SK-N-SH (cell line): ENCODE data around the gene TPPP. TPM values are rescaled to one million over a fixed set of nuclear protein-coding genes. Genes with fewer than 3 reads are reported as not detected.

Experiments
- CTCF ChIA-PET: fragments of 300-600, 350-600 bp; formaldehyde crosslinking; extraction: SDS; loops from one replicate; lab custom pipeline; 2021; lab: Yijun Ruan, JAX
- POLR2A ChIA-PET: fragments of 350-600 bp; sonication (Branson Sonifier 250); formaldehyde crosslinking; extraction: SDS; loops from one replicate; lab custom pipeline; 2020; ENCODE audit warnings: antibody characterized with exemption, inconsistent platforms; lab: Yijun Ruan, JAX
- DNase-seq: peaks from one replicate; pipeline ENCODE4 v3.0.0; 2012
- H2AFZ ChIP-seq: fragments of 200-600 bp; sonication (generic); 2 replicates; pipeline ENCODE4 v1.8.1; 2016; ENCODE audit warnings: antibody characterized with exemption, mild to moderate bottlenecking, low read depth
- H3F3A ChIP-seq: fragments of 200-600 bp; sonication (generic); replicated peaks from 2 replicates; pipeline ENCODE3; 2016; ENCODE audit warnings: antibody characterized with exemption, mild to moderate bottlenecking; ENCODE audit not compliant: insufficient read depth
- H3K27ac ChIP-seq, 2 experiments: fragments of 200-500 bp in 1 of 2; fragments of 200-600 bp in 1 of 2; sonication (Bioruptor generic) in 1 of 2; sonication (generic), shearing (Covaris generic) in 1 of 2; 2 replicates each; pipeline versions ENCODE4 v1.5.1 to v1.6.1; 2014 to 2016; ENCODE audit warnings: low read depth in 2 of 2, inconsistent platforms in 1 of 2, low read length in 1 of 2, mild to moderate bottlenecking in 1 of 2, mixed read lengths in 1 of 2
- H3K27me3 ChIP-seq: fragments of 200-600 bp; sonication (generic), shearing (Covaris generic); 2 replicates; pipeline ENCODE4 v1.6.1; 2016; ENCODE audit warnings: mixed run types; ENCODE audit not compliant: insufficient read depth
- H3K36me3 ChIP-seq, 2 experiments: fragments of 200-500 bp in 1 of 2; fragments of 200-600 bp in 1 of 2; sonication (Bioruptor generic) in 1 of 2; sonication (generic) in 1 of 2; replicated peaks in 1 of 2; 2 replicates each; pipeline versions ENCODE3 to v1.5.1; 2014 to 2016; ENCODE audit warnings: low read length in 1 of 2, mild to moderate bottlenecking in 1 of 2; ENCODE audit not compliant: insufficient read depth in 2 of 2, control insufficient read depth in 1 of 2
- H3K4me1 ChIP-seq, 2 experiments: fragments of 200-500 bp in 1 of 2; fragments of 200-600 bp in 1 of 2; sonication (Bioruptor generic) in 1 of 2; sonication (generic), shearing (Covaris generic) in 1 of 2; 2 replicates each; pipeline versions ENCODE4 v1.5.1 to v1.6.1; 2014 to 2016; ENCODE audit warnings: low read depth in 1 of 2, low read length in 1 of 2, mixed run types in 1 of 2; ENCODE audit not compliant: insufficient read depth in 2 of 2, control insufficient read depth in 1 of 2
- H3K4me2 ChIP-seq: fragments of 200-600 bp; sonication (generic), shearing (Covaris generic); 2 replicates; pipeline ENCODE4 v1.6.1; 2017; ENCODE audit warnings: mixed run types
- H3K4me3 ChIP-seq, 2 experiments: fragments of 200-500 bp in 1 of 2; fragments of 200-600 bp in 1 of 2; sonication (Bioruptor generic) in 1 of 2; sonication (generic), shearing (Covaris generic) in 1 of 2; 2 replicates each; pipeline versions ENCODE4 v1.5.1 to v1.8.1; 2014 to 2016; ENCODE audit warnings: low read depth in 2 of 2, inconsistent platforms in 1 of 2, low read length in 1 of 2, mild to moderate bottlenecking in 1 of 2, mixed read lengths in 1 of 2, moderate library complexity in 1 of 2
- H3K79me2 ChIP-seq: fragments of 200-600 bp; sonication (generic); 2 replicates; pipeline ENCODE4 v1.8.1; 2017; ENCODE audit warnings: mild to moderate bottlenecking; ENCODE audit not compliant: insufficient read depth
- H3K9ac ChIP-seq: fragments of 200-600 bp; sonication (generic); 2 replicates; pipeline ENCODE4 v1.6.1; 2017; ENCODE audit warnings: mixed run types
- H3K9me2 ChIP-seq: fragments of 200-600 bp; sonication (generic); 2 replicates; pipeline ENCODE4 v1.6.1; 2017; ENCODE audit warnings: mixed run types
- H3K9me3 ChIP-seq: fragments of 200-600 bp; sonication (generic); 2 replicates; pipeline ENCODE4 v1.6.1; 2017; ENCODE audit warnings: mixed run types, mild to moderate bottlenecking, moderate library complexity
- H4K20me1 ChIP-seq: fragments of 200-600 bp; sonication (generic); 2 replicates; pipeline ENCODE4 v1.6.1; 2017; ENCODE audit warnings: mild to moderate bottlenecking, mixed run types; ENCODE audit not compliant: insufficient read depth
- CTCF ChIP-seq: fragments of 200-600 bp; sonication (generic); IDR thresholded peaks from 2 replicates; pipeline ENCODE4 v1.6.1; 2017; ENCODE audit warnings: antibody characterized with exemption, mild to moderate bottlenecking, moderate library complexity
- EP300 ChIP-seq, 2 experiments: IDR thresholded peaks; 2 replicates each; pipeline versions ENCODE4 v1.4.0 to v1.6.1; 2012; ENCODE audit warnings: borderline replicate concordance in 1 of 2, low read depth in 1 of 2, low read length in 1 of 2
- EZH2phosphoT487 ChIP-seq: fragments of 200-600 bp; sonication (generic); IDR thresholded peaks from 2 replicates; pipeline ENCODE4 v1.6.1; 2017; ENCODE audit warnings: low read depth, mixed run types, mild to moderate bottlenecking, antibody characterized with exemption, moderate library complexity, borderline replicate concordance
- FOSL2 ChIP-seq: IDR thresholded peaks from 2 replicates; pipeline ENCODE4 v1.4.0; 2012; ENCODE audit warnings: low read depth, mild to moderate bottlenecking, moderate library complexity, borderline replicate concordance
- FOXJ3 ChIP-seq: sonication (generic); formaldehyde crosslinking; IDR thresholded peaks from 2 replicates; pipeline ENCODE4 v1.5.1; 2020; ENCODE audit warnings: mild to moderate bottlenecking, missing genetic modification reagents
- IRF3 ChIP-seq: fragments of 150-350 bp; IDR thresholded peaks from 2 replicates; pipeline ENCODE4 v1.6.1; 2016; ENCODE audit warnings: mild to moderate bottlenecking, low read depth, low read length
- MXI1 ChIP-seq: IDR thresholded peaks from 2 replicates; pipeline ENCODE4 v1.6.1; 2012; ENCODE audit warnings: mild to moderate bottlenecking, low read depth, low read length, improper control_type of control experiment
- NFIC ChIP-seq: IDR thresholded peaks from 2 replicates; pipeline ENCODE4 v1.4.0; 2012; ENCODE audit warnings: borderline replicate concordance
- POLR2AphosphoS5 ChIP-seq: IDR thresholded peaks from 2 replicates; pipeline ENCODE4 v1.6.1; 2012; ENCODE audit warnings: low read depth, low read length
- RCOR1 ChIP-seq: fragments of 150-350 bp; IDR thresholded peaks from 2 replicates; pipeline ENCODE4 v1.6.1; 2017; ENCODE audit warnings: antibody characterized with exemption, low read length
- RXRA ChIP-seq: IDR thresholded peaks from 2 replicates; pipeline ENCODE4 v1.4.0; 2012; ENCODE audit warnings: low read depth, mild to moderate bottlenecking, borderline replicate concordance
- SMC3 ChIP-seq: IDR thresholded peaks from 2 replicates; pipeline ENCODE4 v1.6.1; 2012; ENCODE audit warnings: low read depth, low read length, improper control_type of control experiment
- TCF12 ChIP-seq: IDR thresholded peaks from 2 replicates; pipeline ENCODE4 v1.4.0; 2012
- YY1 ChIP-seq: IDR thresholded peaks from 2 replicates; pipeline ENCODE4 v1.4.0; 2012; ENCODE audit warnings: low read depth, mild to moderate bottlenecking
- WGBS: methylation state at CpG from one replicate; pipeline ENCODE4 v1.1.6; 2017; ENCODE audit warnings: low lambda C conversion rate; 5-methylcytosine and 5-hydroxymethylcytosine counted together
- polyA plus RNA-seq, 3 experiments: library from polyadenylated mRNA; depleted of rRNA; stranded (reverse); fragments of >200 nt; gene quantifications; 2 replicates each; pipeline ENCODE4 v1.2.3, GENCODE V29; 2012

Gene TPPP
- polyA plus RNA-seq, 1 of the 3 experiments (the other 2 are of a cell fraction), result 0.05 TPM

DNA sequence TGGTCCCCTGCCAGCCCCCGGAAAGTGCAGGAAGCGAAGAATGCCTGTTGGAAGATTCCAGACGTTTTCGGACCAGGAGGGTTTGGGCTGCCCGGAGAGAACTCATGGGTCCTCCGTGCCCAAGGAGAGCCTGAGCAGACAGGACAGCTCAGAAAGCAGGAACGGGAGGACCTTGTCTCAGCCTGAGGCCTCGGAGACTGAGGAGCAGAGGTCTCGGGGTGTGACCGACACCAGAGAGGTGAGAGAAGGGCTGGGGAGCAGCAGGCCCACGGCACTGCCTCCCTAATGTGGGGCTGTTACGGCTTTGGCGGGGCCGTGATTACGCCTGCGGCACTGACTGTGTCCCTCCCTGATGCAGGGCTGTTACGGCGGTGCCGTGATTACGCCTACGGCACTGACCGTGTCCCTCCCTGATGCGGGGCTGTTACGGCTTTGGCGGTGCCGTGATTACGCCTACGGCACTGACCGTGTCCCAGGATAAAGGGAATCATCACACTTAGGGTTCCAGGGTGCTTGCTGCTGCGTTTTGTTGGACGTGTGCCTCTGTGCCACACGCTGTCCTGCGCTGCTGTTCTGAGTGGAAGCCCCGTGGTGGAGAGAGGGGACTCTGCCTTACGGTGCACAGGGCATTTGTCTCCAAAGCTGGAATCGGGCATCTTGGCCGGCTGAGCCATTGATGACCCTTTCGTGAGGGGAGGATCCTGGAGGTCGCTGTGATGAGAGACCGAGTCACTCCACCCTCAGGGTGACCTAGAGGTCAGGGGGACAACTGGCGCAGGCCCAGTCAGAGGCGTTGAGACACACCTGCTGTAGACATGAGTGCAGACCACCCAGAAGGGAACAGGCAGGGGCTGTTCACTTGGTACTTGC, 55.3 kb downstream of the TPPP start:
- WGBS, result 95% methylated on average over 26 of the region's 42 CpGs
- no peak overlapping the region for H3K27ac ChIP-seq

GRCh38 chr5:636951-637350, 56.2 kb downstream of the TPPP start:
- TF ChIP-seq RXRA, result no peak
- TF ChIP-seq MXI1, result no peak
- TF ChIP-seq TCF12, result no peak
- no peak for TF ChIP-seq NFIC
- TF ChIP-seq EP300 (IDR thresholded peaks at IDR 0.05; ENCODE audit: borderline replicate concordance in 1 of 2, low read depth in 1 of 2, low read length in 1 of 2), result no peak
- TF ChIP-seq YY1, result no peak
- no peak for TF ChIP-seq SMC3
- TF ChIP-seq EZH2phosphoT487, result no peak
- TF ChIP-seq FOXJ3 (CRISPR knock-in tag), result no peak
- no peak for TF ChIP-seq POLR2AphosphoS5
- no peak for TF ChIP-seq IRF3
- TF ChIP-seq RCOR1, result no peak
- DNase-seq, result no peak
- no peaks in the 10 kb centered on the region for H3K79me2 ChIP-seq
- POLR2A ChIA-PET, result no interaction called here
- H2AFZ ChIP-seq, result no peak overlapping the region
- no peak overlapping the region for H3K9ac ChIP-seq
- WGBS, result 94% methylated on average over 18 of the region's 20 CpGs
- H3K27me3 ChIP-seq, result no peaks in the 10 kb centered on the region
- CTCF ChIA-PET, result interaction anchor here (1.7 kb wide), 1 partner anchor 35 kb away, joined by 4 read pairs; no protein-coding TSS in a partner anchor
- no peaks in the 10 kb centered on the region for H3K9me3 ChIP-seq
- H4K20me1 ChIP-seq, result peaks cover 4% of the 10 kb centered on the region; the same call in 1 of the 2 replicates
- no peaks in the 10 kb centered on the region for H3K9me2 ChIP-seq
- H3K4me2 ChIP-seq, result no peak overlapping the region
- no peaks in the 10 kb centered on the region for H3K4me1 ChIP-seq
- peaks cover 8 to 35% of the 10 kb centered on the region in 2 experiments for H3K36me3 ChIP-seq
- peaks cover 5% of the 10 kb centered on the region for H3F3A ChIP-seq
- H3K4me3 ChIP-seq, result no peak overlapping the region
- no peak overlapping the region for H3K27ac ChIP-seq

More for the DNA sequence above, 55.3 kb downstream of the TPPP start:
- Histone ChIP-seq H3K9me3 (no peaks in the 10 kb centered on the region), H3K79me2 (no peaks in the 10 kb centered on the region), H4K20me1 (peaks cover 4% of the 10 kb centered on the region; the same call in 1 of the 2 replicates), H3K36me3 (peaks cover 8 to 35% of the 10 kb centered on the region in 2 experiments), H3K9ac (no peak overlapping the region), H3K4me2 (no peak overlapping the region), H3K27me3 (no peaks in the 10 kb centered on the region), H3K4me1 (no peaks in the 10 kb centered on the region), H3K4me3 (no peak overlapping the region), H2AFZ (no peak overlapping the region)
- no peak for DNase-seq
- ChIA-PET POLR2A (no interaction called here), CTCF (no interaction called here)
- no peak for TF ChIP-seq NFIC
- TF ChIP-seq RXRA, result no peak
- no peak for TF ChIP-seq TCF12
- no peak for TF ChIP-seq FOSL2
- no peak for TF ChIP-seq RCOR1
- TF ChIP-seq CTCF, result no peak
- TF ChIP-seq, all 33 proteins: peak for 0
- no peaks in the 10 kb centered on the region for H3K9me2 ChIP-seq
- H3F3A ChIP-seq, result peaks cover 5% of the 10 kb centered on the region
